Central memory CD8-positive, alpha-beta T cell (primary cell): ENCODE measurements around the gene RARS2.

Experiments used
- ATAC-seq: fragments of 150-1000 bp; cut with Tn5 transposase; replicated peaks from 2 replicates; pipeline ENCODE4 v1.10.0; 2022; ENCODE audit warnings: mild to moderate bottlenecking, moderate FRiP score, moderate number of reproducible peaks; ENCODE audit not compliant: poor library complexity, severe bottlenecking; ENCODE audit errors: extremely low read depth
- DNase-seq, 2 donors: peaks; one replicate each; pipeline ENCODE4 v3.0.0; 2021; ENCODE audit warnings: low spot score in 2 of 2
- H3K27ac Mint-ChIP-seq: one replicate; pipeline ENCODE4 v1.8.0; 2022; ENCODE audit warnings: low read depth, mild to moderate bottlenecking, moderate library complexity, mixed read lengths
- H3K27me3 Mint-ChIP-seq: one replicate; pipeline ENCODE4 v1.8.0; 2022; ENCODE audit warnings: mixed read lengths
- H3K36me3 Mint-ChIP-seq: one replicate; pipeline ENCODE4 v1.8.0; 2022; ENCODE audit warnings: mild to moderate bottlenecking, moderate library complexity, mixed read lengths; ENCODE audit not compliant: insufficient read depth
- H3K4me1 Mint-ChIP-seq: one replicate; pipeline ENCODE4 v1.8.0; 2022; ENCODE audit warnings: mixed read lengths
- H3K4me3 Mint-ChIP-seq: one replicate; pipeline ENCODE4 v1.8.0; 2022; ENCODE audit warnings: mild to moderate bottlenecking, moderate library complexity, mixed read lengths
- H3K9me3 Mint-ChIP-seq: one replicate; pipeline ENCODE4 v1.8.0; 2022; ENCODE audit warnings: mixed read lengths

RARS2 gene

DNA sequence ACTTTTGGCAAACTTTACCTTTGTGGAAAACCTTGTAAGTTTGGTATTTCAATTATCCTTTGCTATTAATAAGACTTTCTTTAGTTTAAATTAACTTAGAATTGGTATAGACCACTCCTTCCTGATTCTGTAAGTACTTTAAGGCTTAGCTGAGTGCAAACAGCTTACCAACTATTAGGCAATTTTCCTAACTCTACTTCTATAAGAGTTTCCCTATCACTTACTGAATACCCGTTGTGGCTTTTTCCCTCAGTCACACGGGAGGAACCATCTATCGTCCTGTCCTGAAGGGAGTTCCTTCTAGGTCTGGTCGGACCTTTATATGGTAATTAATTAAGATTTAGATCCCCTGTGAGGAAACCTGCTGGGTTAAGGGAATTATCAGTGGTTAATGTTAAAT is 107.4 kb downstream of the RARS2 start:
- H3K9me3 Mint-ChIP-seq, result no peaks in the 10 kb centered on the region
- H3K36me3 Mint-ChIP-seq, result peaks cover 9% of the 10 kb centered on the region
- peaks cover 11% of the 10 kb centered on the region for H3K4me1 Mint-ChIP-seq
- DNase-seq (no peak), ATAC-seq (no peak)
- H3K4me3 Mint-ChIP-seq, result no peak overlapping the region
- H3K27ac Mint-ChIP-seq, result no peak overlapping the region
- H3K27me3 Mint-ChIP-seq, result no peaks in the 10 kb centered on the region

GRCh38 chr6:87481931-87482330 is 107.9 kb downstream of the RARS2 start:
- DNase-seq (no peak), ATAC-seq (no peak)
- H3K27me3 Mint-ChIP-seq, result no peaks in the 10 kb centered on the region
- peaks cover 9% of the 10 kb centered on the region for H3K36me3 Mint-ChIP-seq
- H3K4me1 Mint-ChIP-seq, result peaks cover 10% of the 10 kb centered on the region
- H3K4me3 Mint-ChIP-seq, result no peak overlapping the region
- H3K27ac Mint-ChIP-seq, result no peak overlapping the region
- no peaks in the 10 kb centered on the region for H3K9me3 Mint-ChIP-seq

DNA sequence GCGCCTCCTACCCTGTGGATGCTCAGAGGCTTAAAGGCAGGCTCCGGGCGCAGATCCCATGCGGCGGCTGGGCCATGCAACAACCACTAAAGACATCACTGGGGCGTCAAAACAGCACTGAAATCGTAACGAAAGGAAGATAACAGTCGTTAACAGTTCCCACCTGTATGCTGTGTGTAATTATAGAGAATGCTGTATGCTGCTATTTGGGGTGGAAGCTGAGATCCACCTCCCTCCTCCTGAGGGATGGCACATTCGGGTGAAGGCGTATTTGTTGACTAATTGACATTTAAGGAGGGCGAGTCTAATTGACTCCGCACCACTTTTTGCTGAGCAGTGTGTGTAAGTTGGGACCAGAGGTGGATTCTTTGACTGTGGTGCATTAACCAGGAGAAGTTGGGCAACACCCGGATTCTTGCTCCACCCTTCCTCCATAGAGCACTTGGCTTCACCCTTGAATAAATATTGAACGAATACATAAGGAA is 116.3 kb downstream of the RARS2 start:
- H3K9me3 Mint-ChIP-seq, result no peaks in the 10 kb centered on the region

GRCh38 chr6:87472525-87473418 is 117.0 kb downstream of the RARS2 start, which contains the start of gene SLC35A1:
Gene SLC35A1 (plus strand): TSS chr6:87472974. CDS start chr6:87473004, 30 bp downstream.
- peaks cover 13% of the 10 kb centered on the region for H3K4me1 Mint-ChIP-seq

More for the DNA sequence above, 116.3 kb downstream of the RARS2 start:
- H3K4me3 Mint-ChIP-seq, result peak overlapping the region; percentile 92
- ATAC-seq (peak; percentile 80), DNase-seq (no peak)
- peaks cover 4% of the 10 kb centered on the region for H3K27me3 Mint-ChIP-seq
- H3K27ac Mint-ChIP-seq, result peak overlapping the region; percentile 92
- H3K36me3 Mint-ChIP-seq, result peaks cover 5% of the 10 kb centered on the region
- H3K4me1 Mint-ChIP-seq, result peaks cover 13% of the 10 kb centered on the region

GRCh38 chr6:87465051-87465450 is 124.7 kb downstream of the RARS2 start:
- no peak for ATAC-seq
- no peaks in the 10 kb centered on the region for H3K9me3 Mint-ChIP-seq
- DNase-seq, result no peak
- H3K4me1 Mint-ChIP-seq, result no peaks in the 10 kb centered on the region
- peaks cover 49% of the 10 kb centered on the region for H3K27me3 Mint-ChIP-seq
- no peak overlapping the region for H3K4me3 Mint-ChIP-seq
- H3K36me3 Mint-ChIP-seq, result no peaks in the 10 kb centered on the region
- H3K27ac Mint-ChIP-seq, result no peak overlapping the region

More at GRCh38 chr6:87472525-87473418, 117.0 kb downstream of the RARS2 start, which contains the start of gene SLC35A1:
- H3K9me3 Mint-ChIP-seq, result no peaks in the 10 kb centered on the region
- H3K27me3 Mint-ChIP-seq, result peaks cover 10% of the 10 kb centered on the region
- peaks cover 3% of the 10 kb centered on the region for H3K36me3 Mint-ChIP-seq
- ATAC-seq (peak; percentile 88), DNase-seq (peak; percentile 78 to 80)
- H3K27ac Mint-ChIP-seq, result peak within 1 kb of the TSS; percentile 92
- H3K4me3 Mint-ChIP-seq, result peak within 1 kb of the TSS; percentile 92
